ENCODE measurements around the gene ALPL.

GRCh38 chr1:21541835-21542234, 32.6 kb downstream of the ALPL start:
- TF ChIP-seq CTCF (IDR thresholded peaks at IDR 0.05) (no peak), POLR2A (IDR thresholded peaks at IDR 0.05) (no peak)
